Right renal cortex interstitium (tissue), 3 donors: ENCODE results near the gene SMARCA2. TPM values are rescaled to one million over a fixed set of nuclear protein-coding genes. Genes with fewer than 3 reads are reported as not detected.

Experiments used
- DNase-seq, 3 donors: peaks; one replicate each; pipeline ENCODE4 v3.0.0-alpha.2; 2013; ENCODE audit warnings: low read depth in 3 of 3, low spot score in 2 of 3
- polyA plus RNA-seq, 3 donors: library from polyadenylated mRNA; unstranded; fragments of 120-200 nt; gene quantifications; one replicate each; pipeline ENCODE4 v1.2.1, GENCODE V29; 2013; ENCODE audit not compliant: insufficient read length in 3 of 3

SMARCA2 gene
- 100 to 1,000 TPM; 129 to 164 (median 163) TPM for polyA plus RNA-seq

GRCh38 chr9:2014696-2015580 lies at the start of gene SMARCA2:
Gene SMARCA2 (plus strand): TSS chr9:2015347. CDS start chr9:2029023, 13,676 bp downstream.
- DNase-seq: peak; percentile 84 to 91 (median 87)

- no peak for DNase-seq
These were observed 48.3 kb upstream of the SMARCA2 start for GRCh38 chr9:1966725-1967366.

GRCh38 chr9:1969160-1969559 lies 46.0 kb upstream of the SMARCA2 start:
- no peak for DNase-seq

- DNase-seq: no peak
These were observed 45.2 kb upstream of the SMARCA2 start for GRCh38 chr9:1969898-1970297.

- DNase-seq: no peak
These were observed 42.5 kb upstream of the SMARCA2 start for GRCh38 chr9:1972672-1973071.

GRCh38 chr9:1977026-1977425 lies 38.1 kb upstream of the SMARCA2 start:
- no peak for DNase-seq

GRCh38 chr9:1978941-1979340 lies 36.2 kb upstream of the SMARCA2 start:
- no peak for DNase-seq

- no peak for DNase-seq
These were observed 35.3 kb upstream of the SMARCA2 start for GRCh38 chr9:1979741-1980367.

- DNase-seq: no peak
These were observed 34.8 kb upstream of the SMARCA2 start for GRCh38 chr9:1980387-1980786.

- no peak for DNase-seq
These were observed 33.1 kb upstream of the SMARCA2 start for GRCh38 chr9:1982074-1982473.

GRCh38 chr9:1986341-1986740 lies 28.8 kb upstream of the SMARCA2 start:
- no peak for DNase-seq

GRCh38 chr9:1989500-1989899 lies 25.6 kb upstream of the SMARCA2 start:
- no peak for DNase-seq

- DNase-seq: no peak
These were observed 21.0 kb upstream of the SMARCA2 start for GRCh38 chr9:1994180-1994579.

GRCh38 chr9:1995084-1995483 lies 20.1 kb upstream of the SMARCA2 start:
- DNase-seq: no peak

- no peak for DNase-seq
These were observed 19.0 kb upstream of the SMARCA2 start for GRCh38 chr9:1996156-1996555.

GRCh38 chr9:1997646-1998045 lies 17.5 kb upstream of the SMARCA2 start:
- no peak for DNase-seq

GRCh38 chr9:1998111-1998510 lies 17.0 kb upstream of the SMARCA2 start:
- DNase-seq: no peak

- no peak for DNase-seq
These were observed 14.8 kb upstream of the SMARCA2 start for GRCh38 chr9:2000314-2000713.

- no peak for DNase-seq
These were observed 6.8 kb upstream of the SMARCA2 start for GRCh38 chr9:2008372-2008771.

GRCh38 chr9:2012347-2012746 lies 2.8 kb upstream of the SMARCA2 start:
- DNase-seq: no peak

GRCh38 chr9:2013743-2014475 lies 1.2 kb upstream of the SMARCA2 start:
- DNase-seq: no peak
